Smooth muscle cell of the umbilical artery (primary cell): Measurements from ENCODE around the gene PTCHD1. TPM values are rescaled to one million over a fixed set of nuclear protein-coding genes. Genes with fewer than 3 reads are reported as not detected.

ENCODE experiments used
- total RNA-seq: library from RNA; depleted of rRNA; stranded (reverse); fragments of >200 nt; gene quantifications from 2 replicates; pipeline ENCODE4 v1.2.3, GENCODE V29; 2014

The PTCHD1 gene
- total RNA-seq = not detected in 2 replicates

DNA sequence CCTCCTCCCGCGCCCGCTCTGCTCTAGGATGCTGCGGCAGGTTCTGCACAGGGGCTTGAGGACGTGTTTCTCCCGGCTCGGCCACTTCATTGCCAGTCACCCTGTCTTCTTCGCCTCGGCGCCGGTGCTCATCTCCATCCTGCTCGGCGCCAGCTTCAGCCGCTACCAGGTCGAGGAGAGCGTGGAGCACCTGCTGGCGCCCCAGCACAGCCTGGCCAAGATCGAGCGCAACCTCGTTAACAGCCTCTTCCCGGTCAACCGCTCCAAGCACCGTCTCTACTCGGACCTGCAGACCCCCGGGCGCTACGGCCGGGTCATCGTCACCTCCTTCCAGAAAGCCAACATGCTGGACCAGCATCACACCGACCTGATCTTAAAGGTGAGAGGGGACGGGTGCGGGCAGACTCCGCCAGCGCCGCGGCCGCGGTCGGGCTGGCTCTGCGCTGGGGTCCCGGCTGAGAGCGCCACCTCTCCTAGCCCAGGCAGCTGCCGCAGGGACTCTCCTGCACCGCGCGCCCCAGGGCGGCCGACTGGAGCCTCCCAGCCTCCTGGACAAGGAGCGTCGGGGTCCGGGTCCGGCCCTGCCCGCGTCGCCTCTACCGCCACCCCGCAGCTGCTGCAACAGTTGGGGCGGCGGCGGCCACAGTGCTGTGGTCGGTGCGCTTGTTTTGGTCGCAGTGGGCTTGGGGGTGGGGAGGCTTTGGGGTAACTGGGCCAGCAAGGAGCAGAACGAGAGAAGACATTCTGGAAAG lies at the start of gene PTCHD1:
PTCHD1 (plus strand) TSS at position 2 of the 752 bp plus-strand sequence; CDS start at position 29, 27 bp downstream.

